H1 (cell line): ENCODE measurements around the gene RNF183. TPM values are rescaled to one million over a fixed set of nuclear protein-coding genes. Genes with fewer than 3 reads are reported as not detected.

ENCODE experiments used
- CTCF ChIA-PET: fragments of 300-600 bp; sonication (Branson Sonifier 250); formaldehyde crosslinking; loops from one replicate; lab custom pipeline; 2021; ENCODE audit not compliant: partially characterized antibody; lab: Charles Lee
- POLR2A ChIA-PET: fragments of 300-600 bp; sonication (Branson Sonifier 250); formaldehyde crosslinking; loops from one replicate; lab custom pipeline; 2021; ENCODE audit warnings: inconsistent platforms; ENCODE audit not compliant: partially characterized antibody; lab: Charles Lee
- DNase-seq, 2 experiments: peaks; one replicate each; pipeline versions ENCODE4 v3.0.0 to v3.0.0-alpha.2; 2010 to 2022; ENCODE audit warnings: low spot score in 2 of 2, low read depth in 1 of 2, mixed read lengths in 1 of 2
- FAIRE-seq: peaks from 2 replicates; lab custom pipeline; 2011; peaks lifted over from hg19 to GRCh38; lab: Jason Lieb, UNC
- H2AFZ ChIP-seq: 2 replicates; pipeline ENCODE4 v1.8.1; 2012; ENCODE audit warnings: low read length, inconsistent platforms
- H2AK5ac ChIP-seq: 2 replicates; pipeline ENCODE4 v1.6.1; 2013; ENCODE audit warnings: low read depth, low read length
- H2BK120ac ChIP-seq: replicated peaks from 2 replicates; pipeline ENCODE3; 2013; ENCODE audit warnings: low read depth, low read length, inconsistent platforms
- H2BK12ac ChIP-seq: 2 replicates; pipeline ENCODE4 v1.6.1; 2013; ENCODE audit warnings: low read depth, low read length
- H2BK15ac ChIP-seq: 2 replicates; pipeline ENCODE4 v1.6.1; 2013; ENCODE audit warnings: low read length
- H2BK20ac ChIP-seq: 2 replicates; pipeline ENCODE4 v1.6.1; 2013; ENCODE audit warnings: low read length
- H2BK5ac ChIP-seq: 2 replicates; pipeline ENCODE4 v1.6.1; 2013; ENCODE audit warnings: low read depth, low read length
- H3K14ac ChIP-seq: 2 replicates; pipeline ENCODE4 v1.6.1; 2013; ENCODE audit warnings: inconsistent platforms; ENCODE audit not compliant: insufficient read length
- H3K18ac ChIP-seq: 2 replicates; pipeline ENCODE4 v1.6.1; 2013; ENCODE audit warnings: low read length; ENCODE audit errors: extremely low read depth
- H3K23ac ChIP-seq: 2 replicates; pipeline ENCODE4 v1.6.1; 2013; ENCODE audit warnings: inconsistent platforms; ENCODE audit not compliant: insufficient read length
- H3K23me2 ChIP-seq: 2 replicates; pipeline ENCODE4 v1.6.1; 2013; ENCODE audit warnings: low read depth, low read length
- H3K27ac ChIP-seq: 2 replicates; pipeline ENCODE4 v1.6.1; 2011; ENCODE audit warnings: low read depth, low read length, inconsistent platforms
- H3K27me3 ChIP-seq, 4 experiments: replicated peaks in 1 of 4; 1 replicate in 1 of 4; 2 replicates in 3 of 4; pipeline versions ENCODE4 v1.6.1 to v1.8.1; 2011 to 2013; ENCODE audit warnings: low read length in 3 of 4, mild to moderate bottlenecking in 3 of 4, inconsistent platforms in 2 of 4, mixed read lengths in 2 of 4, moderate library complexity in 1 of 4; ENCODE audit not compliant: control insufficient read depth in 3 of 4, insufficient read depth in 3 of 4; ENCODE audit errors: extremely low read depth in 1 of 4
- H3K36me3 ChIP-seq, 4 experiments: 2 replicates each; pipeline versions ENCODE4 v1.6.1 to v1.8.1; 2011 to 2013; ENCODE audit warnings: mild to moderate bottlenecking in 4 of 4, low read length in 3 of 4, moderate library complexity in 2 of 4, control low read depth in 1 of 4, inconsistent platforms in 1 of 4; ENCODE audit not compliant: insufficient read depth in 4 of 4, control insufficient read depth in 2 of 4
- H3K4ac ChIP-seq: replicated peaks from 2 replicates; pipeline ENCODE3; 2013; ENCODE audit warnings: low read length, low read depth, mixed read lengths, inconsistent platforms; ENCODE audit not compliant: insufficient read length
- H3K4me1 ChIP-seq, 4 experiments: replicated peaks in 1 of 4; 1 replicate in 1 of 4; 2 replicates in 3 of 4; pipeline versions ENCODE4 v1.6.1 to v1.8.1; 2011 to 2013; ENCODE audit warnings: low read length in 3 of 4, inconsistent platforms in 2 of 4, mixed read lengths in 1 of 4; ENCODE audit not compliant: insufficient read depth in 4 of 4, control insufficient read depth in 3 of 4
- H3K4me2 ChIP-seq, 2 experiments: 2 replicates each; pipeline versions ENCODE4 v1.6.1 to v1.8.1; 2011 to 2013; ENCODE audit warnings: low read depth in 2 of 2, low read length in 2 of 2, control low read depth in 1 of 2, inconsistent platforms in 1 of 2, mild to moderate bottlenecking in 1 of 2; ENCODE audit not compliant: insufficient read depth in 1 of 2
- H3K4me3 ChIP-seq, 4 experiments: fragments of 200-600, 300-600 bp in 1 of 4; sonication (generic), shearing (Covaris generic), sonication (Bioruptor Twin) in 1 of 4; 2 replicates each; pipeline versions ENCODE4 v1.5.1 to v1.8.1; 2011 to 2016; ENCODE audit warnings: low read length in 4 of 4, low read depth in 3 of 4, control low read depth in 2 of 4, inconsistent platforms in 2 of 4, mild to moderate bottlenecking in 2 of 4, mixed read lengths in 1 of 4, moderate library complexity in 1 of 4; ENCODE audit not compliant: insufficient read depth in 2 of 4; ENCODE audit errors: extremely low read depth in 1 of 4
- H3K56ac ChIP-seq: replicated peaks from 2 replicates; pipeline ENCODE3; 2013; ENCODE audit warnings: low read depth, mild to moderate bottlenecking, mixed read lengths, low read length, inconsistent platforms; ENCODE audit not compliant: insufficient read length
- H3K79me1 ChIP-seq: 2 replicates; pipeline ENCODE4 v1.6.1; 2013; ENCODE audit warnings: low read depth, low read length, control low read depth
- H3K79me2 ChIP-seq, 2 experiments: 2 replicates each; pipeline versions ENCODE4 v1.6.1 to v1.8.1; 2012 to 2013; ENCODE audit warnings: low read length in 2 of 2, mild to moderate bottlenecking in 2 of 2, inconsistent platforms in 1 of 2; ENCODE audit not compliant: insufficient read depth in 2 of 2, control insufficient read depth in 1 of 2
- H3K9ac ChIP-seq, 4 experiments: replicated peaks in 1 of 4; 1 replicate in 1 of 4; 2 replicates in 3 of 4; pipeline versions ENCODE4 v1.6.1 to v1.8.1; 2011 to 2013; ENCODE audit warnings: low read depth in 3 of 4, low read length in 3 of 4, control low read depth in 2 of 4, mild to moderate bottlenecking in 2 of 4, moderate library complexity in 2 of 4, inconsistent platforms in 1 of 4; ENCODE audit errors: extremely low read depth in 1 of 4
- H3K9me3 ChIP-seq, 2 experiments: 2 replicates each; pipeline versions ENCODE4 v1.6.1 to v1.8.1; 2012 to 2013; ENCODE audit warnings: mild to moderate bottlenecking in 2 of 2, moderate library complexity in 2 of 2, control low read depth in 1 of 2, inconsistent platforms in 1 of 2, low read depth in 1 of 2, low read length in 1 of 2, mixed read lengths in 1 of 2; ENCODE audit not compliant: insufficient read depth in 2 of 2
- H4K20me1 ChIP-seq, 2 experiments: replicated peaks in 1 of 2; 2 replicates each; pipeline versions ENCODE3 to v1.8.1; 2011 to 2013; ENCODE audit warnings: inconsistent platforms in 2 of 2, low read length in 2 of 2, mild to moderate bottlenecking in 1 of 2; ENCODE audit not compliant: insufficient read depth in 2 of 2, control insufficient read depth in 1 of 2
- H4K5ac ChIP-seq: 2 replicates; pipeline ENCODE4 v1.6.1; 2013; ENCODE audit warnings: low read length, low read depth, mixed read lengths, inconsistent platforms; ENCODE audit not compliant: insufficient read length
- H4K8ac ChIP-seq: 2 replicates; pipeline ENCODE4 v1.8.0; 2013; ENCODE audit warnings: mild to moderate bottlenecking, moderate library complexity, low read length, inconsistent platforms; ENCODE audit not compliant: insufficient read depth; ENCODE audit errors: extremely low read depth
- H4K91ac ChIP-seq: replicated peaks from 2 replicates; pipeline ENCODE3; 2013; ENCODE audit warnings: low read length, mixed read lengths, inconsistent platforms; ENCODE audit not compliant: insufficient read length
- CBX8 ChIP-seq: fragments of 300-800, 300-1000 bp; sonication (generic); IDR thresholded peaks from 2 replicates; pipeline ENCODE4 v1.7.1; 2016; ENCODE audit warnings: low read depth, low read length, borderline replicate concordance
- WGBS, 2 experiments: shearing (Covaris generic) in 1 of 2; methylation state at CpG; one replicate each; pipeline versions ENCODE4 v1.1.6 to v1.1.7; 2013 to 2015; ENCODE audit warnings: low lambda C conversion rate in 2 of 2, mixed read lengths in 2 of 2, inconsistent platforms in 1 of 2, low coverage in 1 of 2, missing lambda C conversion rate in 1 of 2; ENCODE audit not compliant: insufficient replicate concordance in 2 of 2, insufficient coverage in 1 of 2, insufficient read length in 1 of 2; ENCODE audit errors: extremely low coverage in 1 of 2, missing lambda C conversion rate in 1 of 2; 5-methylcytosine and 5-hydroxymethylcytosine counted together
- polyA plus RNA-seq, 7 experiments: library from polyadenylated mRNA; depleted of rRNA in 3 of 7; stranded (reverse) in 5 of 7; unstranded in 2 of 7; fragments of >200 nt in 5 of 7; fragments of 200-250 nt in 2 of 7; gene quantifications; 1 replicate in 5 of 7; 2 replicates in 1 of 7; 4 replicates in 1 of 7; pipeline versions ENCODE4 v1.2.1 to v1.2.3, GENCODE V29; 2011 to 2013; ENCODE audit warnings: missing spikeins in 2 of 7, mixed read lengths in 2 of 7
- total RNA-seq: library from RNA; stranded (reverse); fragmentation: NEBNext Ultra II Directional; extraction: Animal tissue kit (Norgen Biotek cat#: 25700); gene quantifications from 2 replicates; pipeline ENCODE4 v1.2.1, GENCODE V29; 2021

RNF183 gene
- total and polyA plus RNA-seq, 2 of the 8 experiments (the other 6 are each of a cell fraction or from before 2014, with no cell fraction given): 0.15 TPM; not detected in 1

- no peak overlapping the region for H2BK120ac ChIP-seq
- H4K91ac ChIP-seq: no peak overlapping the region
- H2BK20ac ChIP-seq: no peak overlapping the region
- H2BK5ac ChIP-seq: no peak overlapping the region
- H2AFZ ChIP-seq: no peak overlapping the region
- no peaks in the 10 kb centered on the region for H3K36me3 ChIP-seq
- no peak overlapping the region for H3K4me3 ChIP-seq
- H4K8ac ChIP-seq: no peak overlapping the region
- POLR2A ChIA-PET: interaction anchor here (0.7 kb wide), 1 partner anchor 60 kb away, joined by 3 read pairs; no protein-coding TSS in a partner anchor
- H3K27ac ChIP-seq: no peak overlapping the region
- no peak overlapping the region for H3K23ac ChIP-seq
- no peak for TF ChIP-seq CBX8
- TF ChIP-seq, all 59 proteins: peak for 0
- Histone ChIP-seq H3K23me2 (peaks cover 4% of the 10 kb centered on the region), H3K18ac (no peak overlapping the region), H4K5ac (no peak overlapping the region), H3K4me2 (no peak overlapping the region), H3K56ac (no peak overlapping the region), H3K79me1 (no peaks in the 10 kb centered on the region), H3K79me2 (no peaks in the 10 kb centered on the region), H3K14ac (no peak overlapping the region), H3K4ac (no peak overlapping the region), H4K20me1 (no peaks in the 10 kb centered on the region), H3K9ac (no peak overlapping the region), H3K9me3 (no peaks in the 10 kb centered on the region), H3K4me1 (peaks cover 0 to 2% (median 0%) of the 10 kb centered on the region in 4 experiments; a peak in 3 of 7 replicates), H2BK15ac (0 out of 2 replicates have a peak overlapping the region, but pooled peaks have one; percentile 29), H2BK12ac (no peak overlapping the region), H3K27me3 (peaks cover 0 to 6% (median 3%) of the 10 kb centered on the region in 4 experiments; a peak in 2 of 7 replicates), H2AK5ac (no peak overlapping the region)
- FAIRE-seq (no peak), DNase-seq (no peak)
- CTCF ChIA-PET: interaction anchor here (0.6 to 1.0 kb wide), 3 partner anchors 69 to 439 kb away, joined by 3 read pairs; no protein-coding TSS in a partner anchor
- WGBS, 2 experiments: 75% methylated on average over 1 of the region's 1 CpG; no CpG with 5 or more reads in 1 of the 2 experiments
Measured at GRCh38 chr9:113343732-113344231, 40.6 kb upstream of the RNF183 start.
